ENCODE data around the gene PEBP1.

DNA sequence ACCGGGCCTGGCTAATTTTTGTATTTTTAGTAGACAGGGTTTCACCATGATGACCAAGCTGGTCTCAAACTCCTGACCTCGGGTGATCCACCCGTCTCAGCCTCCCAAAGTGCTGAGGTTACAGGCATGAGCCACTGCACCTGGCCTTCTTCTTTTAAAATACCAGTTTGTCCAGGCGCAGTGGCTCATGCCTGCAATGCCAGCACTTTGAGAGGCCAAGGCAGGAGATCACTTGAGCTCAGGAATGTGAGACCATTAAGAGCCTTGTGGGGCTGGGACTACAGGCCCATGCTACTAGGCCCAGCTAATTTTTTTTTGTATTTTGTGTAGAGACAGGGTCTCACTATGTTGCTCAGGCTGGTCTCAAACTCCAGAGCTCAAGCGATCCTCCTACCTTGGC is 8.1 kb upstream of the PEBP1 start:
- no peak for TF ChIP-seq CTCF (IDR thresholded peaks at IDR 0.05)
- no peak for TF ChIP-seq REST (IDR thresholded peaks at IDR 0.05; ENCODE audit: insufficient read depth in 1 of 2, low read depth in 2 of 2, low read length in 1 of 2)
- TF ChIP-seq POLR2AphosphoS5 (IDR thresholded peaks at IDR 0.05; ENCODE audit: low read depth, low read length) = no peak
- TF ChIP-seq SIN3A (IDR thresholded peaks at IDR 0.05; ENCODE audit: borderline replicate concordance, insufficient read depth, low read depth, low read length) = no peak
- no peak for TF ChIP-seq TCF7L2 (IDR thresholded peaks at IDR 0.05; ENCODE audit: low read depth, low read length)

Data from Panc1 (cell line).